Caco-2 (cell line): ENCODE results near the gene ATG4D. TPM values are rescaled to one million over a fixed set of nuclear protein-coding genes. Genes with fewer than 3 reads are reported as not detected.
A peak's percentile ranks its signal among the peaks of the same experiment; 100 is the strongest.

Experiments used
- BruUV-seq: library from RNA; stranded (reverse); fragments of 400-500 nt; replicated peaks from 2 replicates; lab custom pipeline; 2021; lab: Mats Ljungman, UMichigan
- CTCF ChIA-PET: fragments of 300-600 bp; sonication (Branson Sonifier 250); formaldehyde crosslinking; loops from one replicate; lab custom pipeline; 2022; ENCODE audit warnings: antibody characterized with exemption; lab: Charles Lee
- POLR2A ChIA-PET: fragments of 300-600 bp; sonication (Branson Sonifier 250); formaldehyde crosslinking; loops from one replicate; lab custom pipeline; 2022; ENCODE audit warnings: antibody characterized with exemption; lab: Charles Lee
- DNase-seq, 2 experiments: peaks; one replicate each; pipeline versions ENCODE4 v3.0.0 to v3.0.0-alpha.2; 2020 to 2022
- H3K27me3 ChIP-seq: replicated peaks from 2 replicates; pipeline ENCODE4 v1.6.0; 2011; ENCODE audit warnings: low read length; ENCODE audit not compliant: control insufficient read depth, insufficient read depth
- H3K36me3 ChIP-seq: 2 replicates; pipeline ENCODE4 v1.5.1; 2011; ENCODE audit warnings: low read length; ENCODE audit not compliant: control insufficient read depth, insufficient read depth
- H3K4me1 ChIP-seq: fragments of 250-450 bp; sonication (Bioruptor Pico); 2 replicates; pipeline ENCODE4 v1.5.1; 2020; ENCODE audit warnings: mild to moderate bottlenecking
- H3K4me3 ChIP-seq: 2 replicates; pipeline ENCODE4 v1.5.1; 2011; ENCODE audit warnings: low read depth, mild to moderate bottlenecking, control low read depth, low read length
- H3K9me3 ChIP-seq: fragments of 250-450 bp; sonication (Bioruptor Pico); 2 replicates; pipeline ENCODE4 v1.5.1; 2020; ENCODE audit warnings: mild to moderate bottlenecking, moderate library complexity
- H3K27ac Mint-ChIP-seq: one replicate; pipeline ENCODE4 v1.8.0; 2022; ENCODE audit warnings: mixed read lengths; ENCODE audit not compliant: unreplicated experiment
- H3K27me3 Mint-ChIP-seq: one replicate; pipeline ENCODE4 v1.8.0; 2022; ENCODE audit warnings: mixed read lengths; ENCODE audit not compliant: insufficient read depth, unreplicated experiment
- H3K36me3 Mint-ChIP-seq: one replicate; pipeline ENCODE4 v1.8.0; 2022; ENCODE audit warnings: mild to moderate bottlenecking, mixed read lengths; ENCODE audit not compliant: insufficient read depth, unreplicated experiment
- H3K4me1 Mint-ChIP-seq: one replicate; pipeline ENCODE4 v1.8.0; 2022; ENCODE audit warnings: low read depth, mixed read lengths; ENCODE audit not compliant: unreplicated experiment
- H3K4me3 Mint-ChIP-seq: one replicate; pipeline ENCODE4 v1.8.0; 2022; ENCODE audit warnings: mild to moderate bottlenecking, moderate library complexity, mixed read lengths; ENCODE audit not compliant: unreplicated experiment
- H3K9me3 Mint-ChIP-seq: one replicate; pipeline ENCODE4 v1.8.0; 2022; ENCODE audit warnings: mixed read lengths; ENCODE audit not compliant: unreplicated experiment
- CTCF ChIP-seq, 2 experiments: fragments of 200-600 bp in 1 of 2; IDR thresholded peaks; 1 replicate in 1 of 2; 2 replicates in 1 of 2; pipeline versions ENCODE4 v1.5.1 to v1.8.0; 2011 to 2022; ENCODE audit warnings: antibody characterized with exemption in 1 of 2, control low read depth in 1 of 2, inconsistent platforms in 1 of 2, low read depth in 1 of 2, low read length in 1 of 2, mild to moderate bottlenecking in 1 of 2, moderate library complexity in 1 of 2; ENCODE audit not compliant: insufficient read depth in 1 of 2, severe bottlenecking in 1 of 2, unreplicated experiment in 1 of 2
- intact Hi-C: fragments of 100-400 bp; cut with micrococcal nuclease; formaldehyde crosslinking; loops from one replicate; pipeline ENCODE4 v1.10.0; 2022; ENCODE audit not compliant: unreplicated experiment
- total RNA-seq: library from RNA; stranded (reverse); gene quantifications from 2 replicates; pipeline ENCODE4 v1.2.3, GENCODE V29; 2022

Gene ATG4D
- total RNA-seq, 1 experiment from 2014 or later: 34.3 TPM

- peaks cover 6% of the 10 kb centered on the region for H3K4me1 Mint-ChIP-seq
- H3K4me3 Mint-ChIP-seq: no peak overlapping the region
- ChIA-PET POLR2A (interaction anchor here (1.5 kb wide), 1 partner anchor 62 kb away, joined by 4 read pairs; no protein-coding TSS in a partner anchor), CTCF (interaction anchor here (1.1 to 4.5 kb wide), 4 partner anchors 20 to 118 kb away, joined by 3 to 86 read pairs (median 6); partner anchors contain the start of gene SLC44A2)
- H3K27ac Mint-ChIP-seq: no peak overlapping the region
- Histone ChIP-seq H3K9me3 (no peaks in the 10 kb centered on the region), H3K4me3 (no peak overlapping the region), H3K27me3 (no peaks in the 10 kb centered on the region), H3K36me3 (peaks cover 1% of the 10 kb centered on the region; the same call in 1 of the 2 replicates), H3K4me1 (peaks cover 6% of the 10 kb centered on the region)
- no peak for TF ChIP-seq CTCF (IDR thresholded peaks at IDR 0.05; ENCODE audit: insufficient read depth in 1 of 2, low read depth in 1 of 2, low read length in 1 of 2, severe bottlenecking in 1 of 2, unreplicated experiment in 1 of 2)
- BruUV-seq: no TSS peak
- no peaks in the 10 kb centered on the region for H3K9me3 Mint-ChIP-seq
- no peak for DNase-seq
- intact Hi-C loops: loop anchor here (5.0 kb wide), 1 partner anchor 45 kb away; the partner anchor contains the start of gene SLC44A2
- peaks cover 61% of the 10 kb centered on the region for H3K36me3 Mint-ChIP-seq
- no peaks in the 10 kb centered on the region for H3K27me3 Mint-ChIP-seq
Measured at GRCh38 chr19:10582091-10582490, 38.4 kb downstream of the ATG4D start.

- Histone ChIP-seq H3K36me3 (no peaks in the 10 kb centered on the region), H3K4me1 (no peaks in the 10 kb centered on the region), H3K9me3 (no peaks in the 10 kb centered on the region), H3K27me3 (no peaks in the 10 kb centered on the region), H3K4me3 (no peak overlapping the region)
- ChIA-PET CTCF (interaction anchor here (4.5 kb wide), 1 partner anchor 62 kb away, joined by 86 read pairs; no protein-coding TSS in a partner anchor), POLR2A (no interaction called here)
- no peak for DNase-seq
- Mint-ChIP-seq H3K36me3 (peaks cover 50% of the 10 kb centered on the region), H3K27me3 (no peaks in the 10 kb centered on the region), H3K4me3 (no peak overlapping the region), H3K27ac (no peak overlapping the region), H3K9me3 (no peaks in the 10 kb centered on the region), H3K4me1 (peaks cover 15% of the 10 kb centered on the region)
- intact Hi-C loops: loop anchor here (5.0 kb wide), 1 partner anchor 44 kb away; the partner anchor contains the start of gene SLC44A2
- BruUV-seq: no TSS peak
- no peak for TF ChIP-seq CTCF (IDR thresholded peaks at IDR 0.05; ENCODE audit: insufficient read depth in 1 of 2, low read depth in 1 of 2, low read length in 1 of 2, severe bottlenecking in 1 of 2, unreplicated experiment in 1 of 2)
Measured at GRCh38 chr19:10583036-10583776, 39.5 kb downstream of the ATG4D start.

GRCh38 chr19:10586396-10586795, 42.7 kb downstream of the ATG4D start:
- BruUV-seq: no TSS peak
- intact Hi-C loops: no loop called here
- peaks cover 23% of the 10 kb centered on the region for H3K36me3 Mint-ChIP-seq

More at GRCh38 chr19:10586396-10586795, 42.7 kb downstream of the ATG4D start:
- Histone ChIP-seq H3K4me1 (no peaks in the 10 kb centered on the region), H3K27me3 (no peaks in the 10 kb centered on the region), H3K9me3 (no peaks in the 10 kb centered on the region), H3K4me3 (peak overlapping the region; percentile 66), H3K36me3 (no peaks in the 10 kb centered on the region)
- peak overlapping the region; percentile 80 for H3K4me3 Mint-ChIP-seq
- TF ChIP-seq CTCF (IDR thresholded peaks at IDR 0.05; ENCODE audit: insufficient read depth in 1 of 2, low read depth in 1 of 2, low read length in 1 of 2, severe bottlenecking in 1 of 2, unreplicated experiment in 1 of 2): no peak
- H3K4me1 Mint-ChIP-seq: peaks cover 9% of the 10 kb centered on the region
- ChIA-PET CTCF (no interaction called here), POLR2A (interaction anchor here (0.6 kb wide), 1 partner anchor 9 kb away, joined by 3 read pairs; no protein-coding TSS in a partner anchor)
- no peaks in the 10 kb centered on the region for H3K27me3 Mint-ChIP-seq
- no peak for DNase-seq
- H3K9me3 Mint-ChIP-seq: no peaks in the 10 kb centered on the region
- peak overlapping the region; percentile 65 for H3K27ac Mint-ChIP-seq
